Stimulated activated CD8-positive, alpha-beta memory T cell treated with anti-CD3 and anti-CD28 coated beads, Interleukin-15, amount 100 ng/mL, for 48 hours (primary cell): ENCODE measurements around the gene RPS6KA4.
A peak's percentile ranks its signal among the peaks of the same experiment; 100 is the strongest.
"Not testable (repeated sequence)": the region's sequence is repeated elsewhere in the genome, so short reads cannot be mapped to it uniquely, and the experiment has no call there.

Experiments used
- DNase-seq, 2 donors: peaks; one replicate each; pipeline ENCODE4 v3.0.0-alpha.2; 2020; ENCODE audit warnings: low read depth in 2 of 2

RPS6KA4 gene

DNA sequence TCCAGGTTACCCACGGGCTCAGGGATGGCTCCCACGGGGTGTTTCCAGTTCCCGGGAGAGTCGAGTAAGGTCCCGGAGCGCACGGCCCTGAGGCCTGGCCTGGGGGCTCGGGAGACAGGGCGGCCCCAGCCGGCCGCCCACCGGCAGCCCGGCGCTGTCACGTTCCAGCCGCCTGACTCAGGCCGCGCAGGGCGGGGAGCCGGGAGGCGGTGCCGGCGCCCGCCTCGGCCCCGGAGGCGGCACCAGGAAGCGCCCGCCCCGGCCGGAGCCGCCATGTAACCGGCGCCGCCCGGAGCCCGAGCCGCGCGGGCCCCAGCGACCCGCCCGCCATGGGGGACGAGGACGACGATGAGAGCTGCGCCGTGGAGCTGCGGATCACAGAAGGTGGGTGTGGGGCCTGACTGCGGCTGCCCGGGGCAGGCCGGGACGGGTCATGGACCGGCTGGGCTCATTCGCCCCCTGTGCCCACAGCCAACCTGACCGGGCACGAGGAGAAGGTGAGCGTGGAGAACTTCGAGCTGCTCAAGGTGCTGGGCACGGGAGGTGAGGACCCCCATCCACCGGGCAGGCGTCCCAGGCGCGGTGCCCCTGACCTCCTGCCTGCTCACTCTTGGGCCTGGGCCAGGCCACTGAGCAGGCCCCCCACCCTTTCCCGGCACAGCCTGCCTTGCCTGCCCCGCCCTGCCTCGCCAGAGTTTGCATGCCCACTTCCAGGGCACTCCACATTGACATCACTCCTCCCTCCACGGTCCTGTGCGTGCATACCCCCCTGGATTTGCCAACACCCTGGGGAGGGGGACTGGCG lies at the start of gene RPS6KA4:
Gene RPS6KA4 (plus strand): TSS at position 256 of the 805 bp plus-strand sequence. CDS start 74 bp downstream, at position 330.
- peak; percentile 52 for DNase-seq

DNA sequence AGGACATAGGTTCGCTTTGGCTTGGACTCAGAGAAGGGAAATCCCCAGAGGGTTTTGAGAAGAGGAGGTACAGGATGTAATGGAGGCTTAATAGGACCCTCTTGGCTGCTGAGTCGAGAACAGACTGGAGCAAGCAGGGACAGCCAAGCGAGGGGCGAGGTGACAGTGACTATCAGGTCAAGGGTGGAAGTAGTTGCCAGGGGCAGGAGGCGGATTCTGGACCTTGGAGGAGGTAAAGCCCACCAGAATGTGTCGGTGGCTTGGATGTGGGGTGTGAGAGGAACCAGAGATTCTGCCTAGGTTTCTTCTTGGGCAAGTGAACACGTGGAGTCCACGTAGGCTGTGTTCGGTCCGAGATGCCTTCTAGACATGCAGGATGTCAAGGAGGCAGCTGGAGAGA lies 46.0 kb upstream of the RPS6KA4 start:
- DNase-seq = no peak

DNA sequence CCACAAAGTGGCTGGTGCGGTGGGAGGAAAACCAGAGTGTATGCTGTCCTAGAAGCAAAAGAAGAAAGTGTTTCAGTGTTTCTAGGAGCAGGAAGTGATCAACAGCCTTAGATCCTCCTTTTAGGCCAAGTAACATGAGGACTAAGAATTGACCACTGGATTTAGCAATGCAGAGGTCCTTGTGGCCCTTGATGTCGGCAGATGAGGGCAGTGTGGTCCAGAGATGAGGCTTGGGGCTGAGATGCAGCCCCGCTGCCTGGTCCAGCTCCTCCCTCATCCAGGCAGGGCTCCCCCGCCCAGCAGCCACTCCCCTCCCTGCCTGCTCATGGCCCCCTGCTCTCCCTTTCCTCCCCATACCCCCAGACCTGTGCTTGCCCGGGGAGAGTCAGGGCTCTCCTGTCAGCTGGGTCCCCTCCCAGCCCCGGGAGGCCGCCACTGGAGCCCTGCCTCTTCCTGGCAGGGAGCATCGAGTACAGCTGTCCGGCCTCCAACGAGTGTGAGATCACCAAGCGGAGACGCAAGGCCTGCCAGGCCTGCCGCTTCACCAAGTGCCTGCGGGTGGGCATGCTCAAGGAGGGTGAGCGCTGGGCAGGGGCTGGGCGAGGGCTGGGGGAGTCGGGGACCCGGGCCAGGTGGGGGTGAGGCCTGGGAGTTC lies 45.3 kb upstream of the RPS6KA4 start:
- DNase-seq = no peak

DNA sequence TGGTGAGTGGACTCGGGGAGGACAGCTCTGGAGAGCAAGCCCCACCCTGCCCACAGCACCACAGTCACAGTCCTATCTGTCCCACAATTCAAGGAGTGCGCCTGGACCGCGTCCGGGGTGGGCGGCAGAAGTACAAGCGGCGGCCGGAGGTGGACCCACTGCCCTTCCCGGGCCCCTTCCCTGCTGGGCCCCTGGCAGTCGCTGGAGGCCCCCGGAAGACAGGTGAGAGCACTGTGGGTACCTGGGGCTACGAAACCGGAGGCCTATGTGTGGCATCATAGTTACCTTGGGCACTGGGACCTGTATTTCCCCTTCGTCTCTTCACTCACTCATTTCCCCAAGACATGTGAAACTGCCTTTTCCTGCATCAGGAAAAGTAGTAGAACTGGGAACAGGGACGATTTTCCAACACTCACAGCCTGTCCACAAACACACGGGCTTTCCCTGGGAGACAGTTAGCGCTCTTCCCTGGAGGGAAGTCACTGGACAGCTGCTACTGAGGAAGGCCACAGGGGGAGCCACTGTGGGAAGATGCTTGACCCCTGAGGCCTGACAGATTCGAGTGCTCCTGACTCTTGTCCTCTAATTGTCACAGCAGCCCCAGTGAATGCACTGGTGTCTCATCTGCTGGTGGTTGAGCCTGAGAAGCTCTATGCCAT lies 44.7 kb upstream of the RPS6KA4 start:
- DNase-seq = no peak

DNA sequence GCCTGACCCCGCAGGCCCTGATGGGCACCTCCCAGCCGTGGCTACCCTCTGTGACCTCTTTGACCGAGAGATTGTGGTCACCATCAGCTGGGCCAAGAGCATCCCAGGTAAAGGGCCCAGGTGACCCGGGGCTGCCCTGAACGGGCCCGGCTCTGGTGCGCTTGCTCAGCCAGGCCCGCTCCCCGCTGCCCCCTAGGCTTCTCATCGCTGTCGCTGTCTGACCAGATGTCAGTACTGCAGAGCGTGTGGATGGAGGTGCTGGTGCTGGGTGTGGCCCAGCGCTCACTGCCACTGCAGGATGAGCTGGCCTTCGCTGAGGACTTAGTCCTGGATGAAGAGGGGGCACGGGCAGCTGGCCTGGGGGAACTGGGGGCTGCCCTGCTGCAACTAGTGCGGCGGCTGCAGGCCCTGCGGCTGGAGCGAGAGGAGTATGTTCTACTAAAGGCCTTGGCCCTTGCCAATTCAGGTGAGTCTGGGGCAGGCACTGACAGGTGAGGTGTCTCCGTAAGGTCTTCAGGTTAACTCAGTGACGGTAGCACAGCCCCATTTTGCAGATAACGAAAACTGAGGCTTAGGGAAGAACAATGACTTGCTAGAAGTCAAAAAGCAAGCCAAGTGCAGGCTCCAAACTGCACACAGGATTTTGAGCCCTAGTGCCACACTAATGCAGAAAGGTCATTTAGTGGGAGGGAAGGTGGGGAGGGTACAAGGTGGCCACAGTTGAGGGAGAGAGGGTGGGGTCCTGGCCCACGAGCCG lies 44.0 kb upstream of the RPS6KA4 start:
- no peak for DNase-seq

DNA sequence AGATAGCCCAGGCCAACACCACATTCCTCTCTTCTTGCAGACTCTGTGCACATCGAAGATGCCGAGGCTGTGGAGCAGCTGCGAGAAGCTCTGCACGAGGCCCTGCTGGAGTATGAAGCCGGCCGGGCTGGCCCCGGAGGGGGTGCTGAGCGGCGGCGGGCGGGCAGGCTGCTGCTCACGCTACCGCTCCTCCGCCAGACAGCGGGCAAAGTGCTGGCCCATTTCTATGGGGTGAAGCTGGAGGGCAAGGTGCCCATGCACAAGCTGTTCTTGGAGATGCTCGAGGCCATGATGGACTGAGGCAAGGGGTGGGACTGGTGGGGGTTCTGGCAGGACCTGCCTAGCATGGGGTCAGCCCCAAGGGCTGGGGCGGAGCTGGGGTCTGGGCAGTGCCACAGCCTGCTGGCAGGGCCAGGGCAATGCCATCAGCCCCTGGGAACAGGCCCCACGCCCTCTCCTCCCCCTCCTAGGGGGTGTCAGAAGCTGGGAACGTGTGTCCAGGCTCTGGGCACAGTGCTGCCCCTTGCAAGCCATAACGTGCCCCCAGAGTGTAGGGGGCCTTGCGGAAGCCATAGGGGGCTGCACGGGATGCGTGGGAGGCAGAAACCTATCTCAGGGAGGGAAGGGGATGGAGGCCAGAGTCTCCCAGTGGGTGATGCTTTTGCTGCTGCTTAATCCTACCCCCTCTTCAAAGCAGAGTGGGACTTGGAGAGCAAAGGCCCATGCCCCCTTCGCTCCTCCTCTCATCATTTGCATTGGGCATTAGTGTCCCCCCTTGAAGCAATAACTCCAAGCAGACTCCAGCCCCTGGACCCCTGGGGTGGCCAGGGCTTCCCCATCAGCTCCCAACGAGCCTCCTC lies 43.1 kb upstream of the RPS6KA4 start:
- not testable (repeated sequence) for DNase-seq

DNA sequence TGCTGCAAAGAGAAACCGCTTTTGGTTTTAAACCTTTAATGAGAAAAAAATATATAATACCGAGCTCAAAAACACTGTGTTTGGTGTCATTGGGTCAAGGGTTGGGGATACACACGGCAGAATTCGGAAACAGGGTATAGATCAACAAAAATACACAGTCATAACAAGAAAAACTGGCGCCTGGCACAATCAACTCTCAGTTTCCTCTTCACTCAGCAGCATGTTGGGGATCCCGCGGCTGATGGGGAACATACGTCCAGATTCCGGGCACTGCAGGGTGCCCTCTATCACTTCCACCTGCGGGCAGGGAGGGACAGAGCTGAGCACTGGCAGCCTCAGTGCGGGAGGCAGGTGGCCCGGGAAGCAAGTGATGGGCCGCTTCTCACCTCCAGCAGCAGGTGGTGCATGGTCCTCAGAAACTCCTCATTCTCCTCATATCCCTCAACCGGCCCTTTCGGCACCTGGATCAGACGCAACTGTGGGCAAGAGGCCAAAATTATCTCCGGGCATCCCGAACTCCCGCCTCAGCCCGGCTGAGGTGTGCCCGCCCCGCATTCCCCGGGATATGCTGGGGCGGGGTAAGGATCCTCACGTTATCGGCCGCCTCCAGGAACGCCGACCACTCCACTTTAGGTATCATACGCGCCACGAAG lies 42.2 kb upstream of the RPS6KA4 start:
- DNase-seq = no peak

DNA sequence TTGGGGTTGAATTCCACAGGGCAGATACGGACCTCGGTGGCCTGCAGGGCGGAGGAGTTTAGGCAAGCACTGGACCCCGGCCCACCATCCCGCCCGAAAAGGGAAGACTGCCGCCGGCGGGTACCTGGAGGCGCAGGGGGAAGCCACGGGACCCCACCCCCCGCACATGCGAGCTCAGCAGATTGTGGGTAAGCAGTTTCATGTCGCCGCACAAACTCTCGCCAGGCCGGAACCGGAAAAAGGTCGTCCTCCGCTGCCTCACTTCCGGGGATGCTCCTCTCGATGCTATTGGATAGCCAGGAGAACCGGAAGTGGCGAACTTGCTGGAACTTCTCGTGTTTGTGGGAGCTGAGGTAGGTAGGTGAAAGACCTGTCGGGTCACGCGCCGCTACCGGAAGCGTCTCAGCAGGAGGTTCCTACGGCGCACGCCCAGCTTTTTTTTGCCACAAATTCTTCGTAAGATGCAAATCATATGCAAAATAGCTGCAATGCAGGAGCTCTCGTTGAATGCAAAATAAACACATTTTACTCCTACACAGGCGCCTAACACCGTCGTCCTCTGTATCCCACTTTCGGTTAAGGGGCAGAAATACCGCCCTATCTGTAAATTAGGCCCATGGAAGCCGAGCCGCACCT lies 41.5 kb upstream of the RPS6KA4 start, which contains the start of gene TRMT112:
Gene TRMT112 (minus strand): TSS at position 235 of the 636 bp plus-strand sequence. CDS start 33 bp downstream, at position 202.
- DNase-seq = peak; percentile 94 to 95

DNA sequence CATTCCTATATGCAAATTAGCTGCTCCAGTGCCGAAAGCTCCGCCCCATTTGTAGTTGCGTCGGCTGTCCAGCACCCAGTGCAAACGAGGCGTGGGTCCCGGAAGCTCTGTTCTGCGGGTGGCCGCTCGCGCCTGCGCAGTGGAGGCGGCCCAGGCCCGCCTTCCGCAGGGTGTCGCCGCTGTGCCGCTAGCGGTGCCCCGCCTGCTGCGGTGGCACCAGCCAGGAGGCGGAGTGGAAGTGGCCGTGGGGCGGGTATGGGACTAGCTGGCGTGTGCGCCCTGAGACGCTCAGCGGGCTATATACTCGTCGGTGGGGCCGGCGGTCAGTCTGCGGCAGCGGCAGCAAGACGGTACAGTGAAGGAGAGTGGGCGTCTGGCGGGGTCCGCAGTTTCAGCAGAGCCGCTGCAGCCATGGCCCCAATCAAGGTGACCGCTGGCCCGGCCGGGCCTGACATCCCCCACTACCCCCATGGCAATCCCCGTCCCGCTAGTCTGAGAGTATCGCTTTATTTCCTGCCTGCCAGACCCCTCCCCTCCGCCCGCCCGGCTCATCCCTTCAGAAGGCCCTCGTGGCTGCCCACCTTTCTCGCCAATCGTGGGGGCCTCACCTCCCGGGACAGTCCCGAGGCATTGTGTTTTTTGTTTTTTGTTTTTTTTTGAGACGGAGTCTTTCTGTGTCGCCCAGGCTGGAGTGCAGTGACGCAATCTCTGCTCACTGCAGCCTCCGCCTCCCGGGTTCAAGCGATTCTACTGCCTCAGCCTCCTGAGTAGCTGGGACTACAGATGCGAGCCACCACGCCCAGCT lies 40.8 kb upstream of the RPS6KA4 start, which contains the start of gene PRDX5:
Gene PRDX5 (plus strand): TSS at position 161 of the 805 bp plus-strand sequence. CDS start 95 bp downstream, at position 256.
- peak; percentile 94 to 96 for DNase-seq

DNA sequence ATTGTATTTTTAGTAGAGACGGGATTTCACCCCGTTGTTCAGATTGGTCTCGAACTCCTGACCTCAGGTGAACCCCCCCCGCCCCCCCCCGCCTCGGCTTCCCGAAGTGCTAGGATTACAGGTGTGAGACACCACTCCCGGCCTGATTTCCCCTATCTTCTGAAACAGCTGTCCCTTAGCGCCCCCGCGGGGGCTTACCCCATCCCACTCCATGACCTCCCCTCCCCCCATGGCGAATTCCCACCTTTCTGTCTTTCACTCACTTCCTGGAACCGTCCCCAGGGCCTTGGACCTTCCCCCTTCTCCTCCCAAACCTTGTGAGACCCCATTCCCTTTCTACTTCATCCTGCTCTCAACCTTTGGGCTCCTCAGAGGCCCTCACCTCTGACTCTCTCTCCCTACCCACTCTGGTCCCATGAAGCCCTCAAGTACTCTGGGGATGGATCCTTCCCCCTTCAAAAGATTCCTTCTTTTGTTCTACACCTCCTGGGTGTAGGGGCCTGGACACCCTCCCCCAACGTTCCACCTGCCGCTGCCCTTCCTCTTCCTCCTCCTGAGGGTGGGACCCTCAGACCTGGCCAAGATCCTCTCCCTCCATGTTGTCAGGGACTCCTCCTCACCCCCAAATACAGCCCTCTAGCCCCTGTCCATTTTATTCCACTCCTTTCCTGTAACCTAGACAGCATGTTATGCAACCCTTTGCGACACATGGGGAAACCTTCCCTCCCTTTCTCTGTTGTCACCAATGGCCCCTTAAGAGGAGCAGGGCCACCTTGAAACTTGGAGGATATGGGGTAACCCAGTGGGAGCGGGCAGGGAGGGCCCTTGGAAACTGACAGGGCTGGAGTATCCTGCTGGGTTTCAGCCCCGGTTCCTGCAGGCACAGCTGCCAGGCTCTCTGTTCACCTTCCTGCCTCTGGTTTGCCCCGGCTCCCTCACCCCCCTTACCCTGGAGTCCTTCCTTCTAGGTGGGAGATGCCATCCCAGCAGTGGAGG lies 39.9 kb upstream of the RPS6KA4 start:
- DNase-seq = no peak

DNA sequence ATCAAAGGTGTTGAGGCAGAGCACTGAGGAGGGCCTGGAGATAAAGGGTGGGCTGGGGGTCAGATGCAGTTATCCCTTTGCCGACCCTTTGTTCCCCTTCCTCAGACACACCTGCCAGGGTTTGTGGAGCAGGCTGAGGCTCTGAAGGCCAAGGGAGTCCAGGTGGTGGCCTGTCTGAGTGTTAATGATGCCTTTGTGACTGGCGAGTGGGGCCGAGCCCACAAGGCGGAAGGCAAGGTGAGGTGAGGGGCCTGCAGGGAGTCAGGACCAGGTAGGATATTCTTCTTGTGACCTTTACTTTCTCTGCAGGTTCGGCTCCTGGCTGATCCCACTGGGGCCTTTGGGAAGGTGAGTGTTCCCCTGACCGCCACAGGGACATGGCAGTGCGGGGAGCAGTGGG lies 38.4 kb upstream of the RPS6KA4 start:
- no peak for DNase-seq

DNA sequence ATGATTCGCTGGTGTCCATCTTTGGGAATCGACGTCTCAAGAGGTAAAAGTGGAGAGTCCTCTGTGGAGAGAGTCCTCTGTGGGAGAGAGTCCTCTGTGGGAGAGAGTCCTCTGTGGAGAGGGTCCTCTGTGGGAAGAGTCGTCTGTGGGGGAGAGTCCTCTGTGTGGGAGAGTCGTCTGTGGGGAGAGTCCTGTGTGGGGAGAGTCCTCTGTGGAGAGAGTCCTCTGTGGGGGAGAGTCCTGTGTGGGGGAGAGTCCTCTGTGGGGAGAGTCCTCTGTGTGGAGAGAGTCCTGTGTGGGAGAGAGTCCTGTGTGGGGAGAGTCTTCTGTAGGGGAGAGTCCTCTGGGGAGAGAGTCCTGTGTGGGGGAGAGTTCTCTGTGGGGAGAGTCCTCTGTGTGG lies 37.9 kb upstream of the RPS6KA4 start:
- no peak for DNase-seq

DNA sequence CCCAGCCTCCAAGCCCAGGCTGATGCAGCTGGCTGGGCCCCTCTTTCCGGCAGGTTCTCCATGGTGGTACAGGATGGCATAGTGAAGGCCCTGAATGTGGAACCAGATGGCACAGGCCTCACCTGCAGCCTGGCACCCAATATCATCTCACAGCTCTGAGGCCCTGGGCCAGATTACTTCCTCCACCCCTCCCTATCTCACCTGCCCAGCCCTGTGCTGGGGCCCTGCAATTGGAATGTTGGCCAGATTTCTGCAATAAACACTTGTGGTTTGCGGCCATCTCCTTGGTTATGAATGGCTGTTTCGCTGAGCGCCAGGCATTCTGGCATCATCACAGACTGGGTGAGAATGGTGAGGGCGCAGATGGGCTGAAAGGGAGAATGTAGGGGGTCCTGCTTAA lies 37.4 kb upstream of the RPS6KA4 start:
- DNase-seq = no peak

DNA sequence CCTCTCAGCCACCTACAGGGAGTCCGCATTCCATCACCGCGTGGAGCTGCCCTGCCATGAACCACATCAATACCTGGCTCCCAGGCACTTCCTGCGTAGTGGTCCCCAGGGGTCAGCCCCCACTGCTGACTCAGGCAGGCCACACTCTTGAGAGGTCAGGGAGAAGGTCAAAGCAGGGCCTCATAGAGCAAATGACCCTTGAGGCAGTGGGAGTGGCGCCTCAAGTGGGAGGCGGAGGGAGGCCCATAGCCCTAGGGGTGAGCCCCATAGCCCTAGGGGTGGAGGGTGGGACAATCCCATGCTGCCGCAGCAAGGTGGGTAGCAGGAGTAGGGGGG lies 36.1 kb upstream of the RPS6KA4 start:
- no peak for DNase-seq

DNA sequence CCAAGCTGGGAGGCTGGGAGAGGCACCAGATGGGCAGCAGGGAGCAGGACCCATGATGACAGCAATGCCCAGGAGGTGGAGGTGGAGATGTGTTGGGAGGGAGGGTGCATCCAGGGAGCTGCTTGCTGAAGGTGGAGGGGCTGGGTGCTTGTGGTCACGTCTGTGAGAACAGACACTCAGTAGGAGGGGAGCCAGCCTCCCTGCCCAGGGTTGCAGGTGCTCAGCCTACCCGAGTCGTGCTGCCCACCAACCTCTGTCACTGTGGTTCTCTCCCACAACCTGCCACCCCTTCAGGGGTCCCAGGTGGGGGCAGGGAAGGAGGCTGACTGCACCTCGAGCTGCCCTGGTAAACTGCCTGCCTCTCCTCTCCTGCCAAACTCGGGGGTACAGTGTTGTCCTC lies 35.6 kb upstream of the RPS6KA4 start:
- DNase-seq = no peak

DNA sequence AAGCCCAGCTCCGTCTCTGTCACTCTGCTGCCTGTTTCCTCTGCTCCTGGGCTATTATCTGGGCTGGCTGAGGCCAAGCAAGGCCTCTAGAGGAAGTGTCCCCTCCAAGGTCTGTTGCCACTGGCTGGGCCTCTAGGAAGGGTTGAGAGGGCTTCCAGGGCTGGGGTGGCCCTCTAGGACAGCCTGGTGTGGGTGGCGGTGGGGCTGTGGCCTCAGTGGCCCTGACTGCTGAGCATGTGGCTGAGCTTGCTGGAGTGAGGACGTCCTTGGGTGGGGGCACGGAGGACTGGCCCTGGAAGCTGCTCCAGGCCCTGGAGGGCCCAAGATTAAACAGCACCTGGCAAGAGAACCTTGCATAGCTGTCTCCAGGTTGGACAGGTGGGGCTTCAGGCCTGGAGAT lies 35.0 kb upstream of the RPS6KA4 start:
- DNase-seq = not testable (repeated sequence)

DNA sequence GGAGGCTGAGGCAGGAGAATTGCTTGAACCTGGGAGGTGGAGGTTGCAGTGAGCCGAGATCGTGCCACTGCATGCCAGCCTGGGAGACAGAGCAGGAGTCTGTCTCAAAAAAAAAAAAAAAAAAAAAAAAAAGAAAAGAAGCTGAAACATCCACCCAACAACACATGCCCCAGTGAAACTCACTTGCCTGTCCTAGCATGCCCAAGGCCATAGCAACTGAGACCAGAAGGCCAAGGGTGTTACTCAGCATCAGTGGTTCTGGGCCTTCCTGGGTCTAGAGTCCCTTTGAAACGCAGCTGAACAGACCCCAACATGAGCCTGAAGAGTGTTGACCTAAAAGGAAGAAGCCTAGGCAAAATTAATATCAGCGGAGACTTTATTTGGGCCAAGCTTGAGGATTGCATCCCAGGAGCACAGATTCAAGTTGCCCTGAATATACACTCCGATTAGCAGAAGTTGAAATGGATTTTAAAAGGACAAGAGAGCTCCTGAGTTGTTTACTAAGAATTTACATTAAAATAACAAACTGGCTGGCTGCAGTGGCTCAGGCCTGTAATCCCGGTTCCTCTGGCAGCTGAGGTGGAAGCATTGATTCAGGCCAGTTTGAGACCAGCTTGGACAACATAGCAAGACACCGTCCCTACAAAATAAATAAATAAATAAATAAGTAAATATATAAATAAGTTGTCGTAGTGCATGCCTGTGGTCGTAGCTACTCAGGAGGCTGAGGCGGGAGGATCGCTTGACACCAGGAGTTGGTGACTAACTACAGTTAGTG lies 34.1 kb upstream of the RPS6KA4 start:
- DNase-seq = no peak
